ENCODE data around the gene GRIN3B. TPM values are rescaled to one million over a fixed set of nuclear protein-coding genes. Genes with fewer than 3 reads are reported as not detected.

GRIN3B gene
- total and polyA plus RNA-seq, 2 of the 8 experiments (the other 6 are each of a cell fraction or from before 2014, with no cell fraction given): 0.45 to 1.0 TPM

DNA sequence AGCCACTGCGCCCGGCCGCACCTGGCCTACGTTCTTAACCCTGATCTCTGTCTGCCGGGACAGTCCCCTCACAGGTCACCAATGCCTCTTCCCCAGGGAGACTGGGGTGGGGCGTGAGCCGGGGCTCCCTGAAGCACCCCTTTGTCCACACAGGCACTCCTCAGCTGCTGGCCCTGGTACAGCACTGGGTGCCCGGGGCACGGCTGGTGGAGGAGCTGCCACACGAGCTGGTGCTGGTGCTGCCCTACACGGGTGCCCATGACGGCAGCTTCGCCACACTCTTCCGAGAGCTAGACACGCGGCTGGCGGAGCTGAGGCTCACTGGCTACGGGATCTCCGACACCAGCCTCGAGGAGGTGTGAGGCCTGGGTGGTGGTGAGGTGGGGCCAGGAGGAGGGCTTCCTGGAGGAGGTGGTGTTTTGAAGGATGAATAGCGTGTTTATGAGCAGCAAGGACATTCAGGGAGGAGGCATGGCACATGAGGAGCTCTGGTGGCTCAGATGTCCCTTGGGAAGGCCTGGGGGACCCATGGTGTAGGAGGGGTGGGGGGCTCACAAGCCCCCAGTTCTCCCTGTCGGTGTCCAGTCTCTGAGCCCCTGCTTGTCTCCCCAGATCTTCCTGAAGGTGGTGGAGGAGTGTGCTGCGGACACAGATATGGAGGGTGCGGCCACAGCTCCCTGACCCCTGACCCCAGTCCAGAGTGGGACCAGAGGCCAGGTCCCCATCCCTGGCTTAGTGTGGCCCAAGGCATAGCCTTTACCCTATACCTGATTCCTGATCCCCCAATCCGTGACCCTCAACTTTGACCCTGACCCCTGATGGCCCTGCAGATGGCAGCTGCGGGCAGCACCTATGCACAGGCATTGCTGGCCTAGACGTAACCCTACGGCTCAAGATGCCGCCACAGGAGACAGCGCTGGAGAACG, 53.2 kb downstream of the GRIN3B start (continued):
- no peak for TF ChIP-seq RNF2 (IDR thresholded peaks at IDR 0.05; ENCODE audit: borderline replicate concordance, low read depth, low read length, missing control alignments, poor library complexity, severe bottlenecking)
- no peak for TF ChIP-seq CEBPB (IDR thresholded peaks at IDR 0.05; ENCODE audit: low read depth, low read length)
- TF ChIP-seq HDAC6 (IDR thresholded peaks at IDR 0.05; ENCODE audit: low read depth, low read length): no peak
- TF ChIP-seq SP1 (IDR thresholded peaks at IDR 0.05; ENCODE audit: low read depth, low read length): no peak
- no peak for TF ChIP-seq CBX5 (IDR thresholded peaks at IDR 0.05; ENCODE audit: low read depth, low read length)

Measured in H1 (cell line).